Ishikawa (cell line): ENCODE results near the gene SLIT3.

Experiments
- EGR1 ChIP-seq: IDR thresholded peaks from 2 replicates; pipeline ENCODE4 v1.6.1; 2012
- EP300 ChIP-seq: IDR thresholded peaks from 2 replicates; pipeline ENCODE4 v1.6.1; 2012; ENCODE audit warnings: borderline replicate concordance
- NFIC ChIP-seq: IDR thresholded peaks from 2 replicates; pipeline ENCODE4 v1.6.1; 2012
- RAD21 ChIP-seq: IDR thresholded peaks from 2 replicates; pipeline ENCODE4 v1.6.1; 2012; ENCODE audit warnings: low read depth
- TAF1 ChIP-seq: IDR thresholded peaks from 2 replicates; pipeline ENCODE4 v1.6.1; 2012; ENCODE audit warnings: low read depth, mild to moderate bottlenecking
- TEAD4 ChIP-seq: IDR thresholded peaks from 2 replicates; pipeline ENCODE4 v1.6.1; 2012
- ZBTB7A ChIP-seq: IDR thresholded peaks from 2 replicates; pipeline ENCODE4 v1.6.1; 2012; ENCODE audit warnings: low read depth
- TF ChIP-seq, protein P1 (sequence below): IDR thresholded peaks from 2 replicates; pipeline ENCODE4 v1.6.1; 2012

DNA sequence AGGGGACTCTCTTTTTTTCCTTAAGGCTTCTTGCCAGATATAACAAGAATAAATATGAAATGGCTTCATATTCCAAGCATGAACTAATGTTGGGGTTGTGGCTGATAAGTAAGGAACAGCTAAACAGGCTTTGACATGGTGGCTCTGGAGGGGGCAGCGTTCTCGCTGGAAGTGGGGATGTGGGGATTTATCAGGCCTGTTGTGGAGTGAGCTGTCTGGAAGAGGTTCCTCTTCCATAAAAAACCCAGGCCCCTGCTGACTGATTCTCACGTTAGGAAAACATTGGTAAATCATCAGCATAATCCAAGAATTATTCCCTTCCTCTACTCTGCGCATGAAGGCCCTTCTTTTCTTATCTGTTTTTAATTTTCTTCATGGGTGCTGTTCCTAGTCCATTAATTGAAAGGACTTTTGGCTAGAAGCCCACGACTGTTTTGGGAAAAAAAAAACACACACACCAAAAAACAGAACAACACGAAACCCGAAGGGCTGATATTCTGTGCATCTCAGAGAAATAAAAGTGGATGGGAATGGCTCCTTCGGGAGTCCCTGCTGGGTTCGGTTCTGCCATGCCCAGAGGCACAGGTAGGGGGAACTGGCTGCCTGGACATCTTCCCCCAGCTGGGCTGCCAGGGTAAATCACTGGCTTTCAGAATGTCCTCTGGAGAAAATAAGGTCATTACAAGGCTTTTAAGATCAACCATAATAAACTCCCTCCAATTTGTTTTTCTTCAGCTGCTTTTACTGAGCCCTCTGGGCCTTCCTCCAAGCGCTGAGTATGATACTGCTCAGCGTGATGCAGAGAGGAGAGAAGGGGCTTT lies 297.0 kb downstream of the SLIT3 start:
- TF ChIP-seq, protein P1, sequence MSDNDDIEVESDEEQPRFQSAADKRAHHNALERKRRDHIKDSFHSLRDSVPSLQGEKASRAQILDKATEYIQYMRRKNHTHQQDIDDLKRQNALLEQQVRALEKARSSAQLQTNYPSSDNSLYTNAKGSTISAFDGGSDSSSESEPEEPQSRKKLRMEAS, result no peak
- TF ChIP-seq TEAD4 (no peak), TAF1 (no peak), NFIC (no peak), RAD21 (peak; percentile 50; the same call in 1 of the 2 replicates), EP300 (no peak), EGR1 (no peak), ZBTB7A (no peak)
